ENCODE data around the gene MRPS35.

DNA sequence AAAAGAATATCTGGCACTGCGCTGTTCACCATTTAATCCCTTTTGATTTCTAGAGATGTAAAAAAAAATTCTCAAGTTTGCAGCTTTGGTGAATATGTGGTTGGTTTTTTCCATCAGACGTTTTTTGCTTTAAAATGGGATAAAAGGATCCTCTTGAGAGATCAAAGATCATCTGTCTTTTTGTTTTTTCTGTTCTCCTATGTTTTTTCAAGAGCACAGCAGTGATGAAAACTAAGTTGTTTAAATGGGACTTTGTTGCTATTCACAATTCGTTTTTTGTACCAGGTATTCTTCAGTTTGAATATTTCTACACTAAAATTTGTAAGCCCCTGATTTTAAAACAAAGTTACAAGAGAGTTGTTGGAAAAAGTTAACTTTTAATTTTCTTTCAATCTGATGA is 44.1 kb upstream of the MRPS35 start:
- no peak for TF ChIP-seq POLR2A (IDR thresholded peaks at IDR 0.05)
- TF ChIP-seq, protein P1, sequence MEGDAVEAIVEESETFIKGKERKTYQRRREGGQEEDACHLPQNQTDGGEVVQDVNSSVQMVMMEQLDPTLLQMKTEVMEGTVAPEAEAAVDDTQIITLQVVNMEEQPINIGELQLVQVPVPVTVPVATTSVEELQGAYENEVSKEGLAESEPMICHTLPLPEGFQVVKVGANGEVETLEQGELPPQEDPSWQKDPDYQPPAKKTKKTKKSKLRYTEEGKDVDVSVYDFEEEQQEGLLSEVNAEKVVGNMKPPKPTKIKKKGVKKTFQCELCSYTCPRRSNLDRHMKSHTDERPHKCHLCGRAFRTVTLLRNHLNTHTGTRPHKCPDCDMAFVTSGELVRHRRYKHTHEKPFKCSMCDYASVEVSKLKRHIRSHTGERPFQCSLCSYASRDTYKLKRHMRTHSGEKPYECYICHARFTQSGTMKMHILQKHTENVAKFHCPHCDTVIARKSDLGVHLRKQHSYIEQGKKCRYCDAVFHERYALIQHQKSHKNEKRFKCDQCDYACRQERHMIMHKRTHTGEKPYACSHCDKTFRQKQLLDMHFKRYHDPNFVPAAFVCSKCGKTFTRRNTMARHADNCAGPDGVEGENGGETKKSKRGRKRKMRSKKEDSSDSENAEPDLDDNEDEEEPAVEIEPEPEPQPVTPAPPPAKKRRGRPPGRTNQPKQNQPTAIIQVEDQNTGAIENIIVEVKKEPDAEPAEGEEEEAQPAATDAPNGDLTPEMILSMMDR (IDR thresholded peaks at IDR 0.05) = no peak
